K562 treated with DMSO at 1 percent for 12 hours (cell line): ENCODE measurements around the gene GJA8. TPM values are rescaled to one million over a fixed set of nuclear protein-coding genes. Genes with fewer than 3 reads are reported as not detected.

Experiments
- total RNA-seq: library from RNA; unstranded; fragments of 300-600 nt; gene quantifications from 2 replicates; pipeline ENCODE4 v1.2.3, GENCODE V29; 2022; ENCODE audit not compliant: insufficient read depth

The GJA8 gene
- not detected in 2 replicates for total RNA-seq

GRCh38 chr1:147902253-147902845, at the start of gene GJA8:
GJA8 (plus strand) TSS chr1:147902795; CDS start chr1:147907956, 5,161 bp downstream.

GRCh38 chr1:147928236-147929132, 25.9 kb downstream of the GJA8 start, which contains the start of gene GPR89B:
GPR89B (plus strand) TSS chr1:147928420; CDS start chr1:147928537, 117 bp downstream.

Other genes with a start within 250 kb of the GJA8 start
- 2.3 and 4.5 TPM in 2 replicates for gene ACP6, start 232.3 kb upstream of the GJA8 start, total RNA-seq
- not detected in 2 replicates for gene GJA5, start 142.2 kb upstream of the GJA8 start, total RNA-seq
- 3.3 and 11.1 TPM in 2 replicates for gene GPR89B, start 25.6 kb downstream of the GJA8 start, total RNA-seq
- 4.8 and 11.7 TPM in 2 replicates for gene NBPF11, start 249.5 kb downstream of the GJA8 start, total RNA-seq